HCT116 (cell line): ENCODE data around the gene HOXA1. TPM values are rescaled to one million over a fixed set of nuclear protein-coding genes. Genes with fewer than 3 reads are reported as not detected.

Source experiments
- ATAC-seq: fragments of 200-7000 bp; cut with Tn5 transposase; 2 replicates; pipeline ENCODE4 v1.9.1; 2020; ENCODE audit warnings: mild to moderate bottlenecking, moderate library complexity
- BruUV-seq: library from RNA; stranded (reverse); fragments of 400-500 nt; replicated peaks from 2 replicates; lab custom pipeline; 2021; lab: Mats Ljungman, UMichigan
- CTCF ChIA-PET: fragments of 300-600 bp; sonication (Branson Sonifier 250); formaldehyde crosslinking; loops from one replicate; lab custom pipeline; 2021; ENCODE audit warnings: antibody characterized with exemption; lab: Charles Lee
- POLR2A ChIA-PET: fragments of 300-600, 350-600 bp; sonication (Branson Sonifier 250); formaldehyde crosslinking; loops from one replicate; lab custom pipeline; 2021; ENCODE audit warnings: antibody characterized with exemption; lab: Charles Lee
- RAD21 ChIA-PET, 2 experiments: fragments of 300-600 bp; sonication (Branson Sonifier 250); formaldehyde crosslinking; loops; one replicate each; lab custom pipeline; 2023; ENCODE audit warnings: low total read pairs in 2 of 2; ENCODE audit not compliant: uncharacterized antibody in 2 of 2, unreplicated experiment in 2 of 2, low non-redundant PET in 1 of 2; lab: Charles Lee
- DNase-seq: peaks from one replicate; pipeline ENCODE4 v3.0.0-alpha.2; 2010; ENCODE audit warnings: low read depth, low spot score
- H2AFZ ChIP-seq: fragments of 200-600 bp; shearing (Covaris generic), sonication (generic); 2 replicates; pipeline ENCODE4 v1.6.1; 2017; ENCODE audit warnings: low read depth, mixed run types, mixed read lengths, antibody characterized with exemption, low read length; ENCODE audit not compliant: poor library complexity, severe bottlenecking
- H3K27ac ChIP-seq: 2 replicates; pipeline ENCODE4 v1.5.1; 2012; ENCODE audit warnings: low read depth, low read length
- H3K27me3 ChIP-seq: fragments of 200-600 bp; sonication (generic); 2 replicates; pipeline ENCODE4 v1.6.1; 2016; ENCODE audit warnings: mixed run types, low read length, mixed read lengths; ENCODE audit not compliant: insufficient read depth
- H3K36me3 ChIP-seq, 2 experiments: fragments of 200-500 bp in 1 of 2; fragments of 200-600 bp in 1 of 2; sonication (Bioruptor generic) in 1 of 2; sonication (generic) in 1 of 2; 2 replicates each; pipeline versions ENCODE4 v1.5.1 to v1.6.1; 2014 to 2016; ENCODE audit warnings: low read length in 2 of 2, inconsistent platforms in 1 of 2, mixed read lengths in 1 of 2, mixed run types in 1 of 2; ENCODE audit not compliant: insufficient read depth in 2 of 2, control insufficient read depth in 1 of 2
- H3K4me1 ChIP-seq, 2 experiments: fragments of 200-600 bp in 1 of 2; sonication (generic) in 1 of 2; 2 replicates each; pipeline versions ENCODE4 v1.5.1 to v1.6.1; 2012 to 2017; ENCODE audit warnings: low read length in 2 of 2, inconsistent platforms in 1 of 2, mild to moderate bottlenecking in 1 of 2, mixed read lengths in 1 of 2, mixed run types in 1 of 2, moderate library complexity in 1 of 2; ENCODE audit not compliant: insufficient read depth in 2 of 2, control insufficient read depth in 1 of 2
- H3K4me2 ChIP-seq: fragments of 200-600 bp; sonication (generic); 2 replicates; pipeline ENCODE4 v1.6.1; 2017; ENCODE audit warnings: mixed run types, low read length, mixed read lengths
- H3K4me3 ChIP-seq, 2 experiments: fragments of 200-600 bp in 1 of 2; sonication (generic) in 1 of 2; replicated peaks in 1 of 2; 2 replicates each; pipeline ENCODE4 v1.5.1; 2011 to 2016; ENCODE audit warnings: low read length in 2 of 2, control low read depth in 1 of 2, low read depth in 1 of 2, mild to moderate bottlenecking in 1 of 2, mixed read lengths in 1 of 2, mixed run types in 1 of 2
- H3K79me2 ChIP-seq: fragments of 200-600 bp; sonication (generic); 2 replicates; pipeline ENCODE4 v1.6.1; 2017; ENCODE audit warnings: mild to moderate bottlenecking, mixed run types, low read length, moderate library complexity, mixed read lengths; ENCODE audit not compliant: insufficient read depth
- H3K9ac ChIP-seq: fragments of 200-600 bp; sonication (generic); 2 replicates; pipeline ENCODE4 v1.6.1; 2016; ENCODE audit warnings: low read length, mixed read lengths
- H3K9me2 ChIP-seq: fragments of 200-600 bp; sonication (generic), shearing (Covaris generic); 2 replicates; pipeline ENCODE4 v1.6.1; 2017; ENCODE audit warnings: mixed run types, mild to moderate bottlenecking, moderate library complexity; ENCODE audit not compliant: insufficient read depth
- H3K9me3 ChIP-seq, 2 experiments: fragments of 200-500 bp in 1 of 2; fragments of 200-600 bp in 1 of 2; sonication (Bioruptor generic) in 1 of 2; sonication (generic) in 1 of 2; 2 replicates each; pipeline ENCODE4 v1.6.1; 2014 to 2017; ENCODE audit warnings: low read length in 2 of 2, mixed read lengths in 2 of 2, inconsistent platforms in 1 of 2, low read depth in 1 of 2, mild to moderate bottlenecking in 1 of 2, mixed run types in 1 of 2, moderate library complexity in 1 of 2; ENCODE audit not compliant: control insufficient read depth in 1 of 2, insufficient read depth in 1 of 2
- H4K20me1 ChIP-seq: fragments of 200-600 bp; sonication (generic), shearing (Covaris generic); 2 replicates; pipeline ENCODE4 v1.6.1; 2017; ENCODE audit warnings: mixed run types, mild to moderate bottlenecking, moderate library complexity; ENCODE audit not compliant: insufficient read depth
- CBX3 ChIP-seq: IDR thresholded peaks from 2 replicates; pipeline ENCODE4 v1.6.1; 2012; ENCODE audit warnings: low read depth
- CEBPB ChIP-seq: IDR thresholded peaks from 2 replicates; pipeline ENCODE4 v1.6.1; 2012; ENCODE audit warnings: low read depth
- ELF1 ChIP-seq: IDR thresholded peaks from 2 replicates; pipeline ENCODE4 v1.6.1; 2012; ENCODE audit warnings: low read depth, borderline replicate concordance
- EZH2 ChIP-seq: fragments of 200-600 bp; sonication (generic); IDR thresholded peaks from 2 replicates; pipeline ENCODE4 v1.6.1; 2017; ENCODE audit warnings: antibody characterized with exemption, mixed run types
- POLR2AphosphoS5 ChIP-seq: IDR thresholded peaks from 2 replicates; pipeline ENCODE4 v1.6.1; 2011; ENCODE audit warnings: mild to moderate bottlenecking, low read depth, low read length, moderate library complexity
- RAD21 ChIP-seq: IDR thresholded peaks from 2 replicates; pipeline ENCODE4 v1.6.1; 2012; ENCODE audit warnings: low read depth, mild to moderate bottlenecking
- SP1 ChIP-seq: IDR thresholded peaks from 2 replicates; pipeline ENCODE4 v1.6.1; 2012; ENCODE audit warnings: low read depth
- TCF7L2 ChIP-seq: IDR thresholded peaks from 2 replicates; pipeline ENCODE4 v1.7.0; 2011; ENCODE audit warnings: borderline replicate concordance, inconsistent platforms; ENCODE audit not compliant: insufficient read depth, insufficient read length; ENCODE audit errors: extremely low read depth
- YY1 ChIP-seq: IDR thresholded peaks from 2 replicates; pipeline ENCODE4 v1.6.1; 2011; ENCODE audit warnings: low read length, low read depth, moderate library complexity, mild to moderate bottlenecking; ENCODE audit not compliant: insufficient replicate concordance; ENCODE audit errors: extremely low read depth
- ZFX ChIP-seq: fragments of 450-650 bp; IDR thresholded peaks from 2 replicates; pipeline ENCODE4 v1.6.1; 2017
- ZNF274 ChIP-seq: fragments of 200-500 bp; sonication (Bioruptor generic); IDR thresholded peaks from 2 replicates; pipeline ENCODE4 v1.6.1; 2014; ENCODE audit warnings: mild to moderate bottlenecking, low read depth, low read length, inconsistent platforms
- intact Hi-C: fragments of 100-400 bp; cut with micrococcal nuclease; formaldehyde crosslinking; loops from 2 replicates; pipeline ENCODE4 v1.10.0; 2022
- total RNA-seq: library from RNA; stranded (reverse); gene quantifications from one replicate; pipeline ENCODE4 v1.2.1, GENCODE V29; 2021; ENCODE audit not compliant: unreplicated experiment
- TF ChIP-seq, protein P1 (sequence below): IDR thresholded peaks from 2 replicates; pipeline ENCODE4 v1.6.1; 2012
- TF ChIP-seq, protein P2 (sequence below): IDR thresholded peaks from 2 replicates; pipeline ENCODE4 v1.6.1; 2012; ENCODE audit warnings: low read depth
- TF ChIP-seq, protein P3 (sequence below): IDR thresholded peaks from 2 replicates; pipeline ENCODE4 v1.6.1; 2012

The HOXA1 gene
- total RNA-seq, 1 experiment from 2014 or later: 2.8 TPM

DNA sequence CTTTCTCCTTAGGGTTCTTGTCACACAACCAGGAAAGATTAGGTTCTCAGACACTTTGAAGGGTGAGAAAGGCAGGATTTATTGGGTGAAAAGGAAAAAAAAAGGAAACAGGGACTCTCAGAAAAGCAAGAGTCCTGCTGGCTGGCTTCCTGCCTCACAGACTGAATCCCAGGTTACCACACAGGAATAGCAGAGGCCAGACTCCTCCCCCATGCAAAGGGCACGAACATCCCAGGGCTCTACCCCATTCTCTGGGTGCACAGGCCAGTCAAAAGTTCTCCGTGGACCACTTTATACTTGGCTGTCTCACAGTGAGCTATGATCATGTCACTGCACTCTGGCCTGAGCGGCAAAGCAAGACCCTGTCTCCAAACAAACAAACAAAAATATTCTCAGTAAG is 42.6 kb downstream of the HOXA1 start:
- Histone ChIP-seq H3K4me2 (peak overlapping the region; percentile 39; the same call in 1 of the 2 replicates), H3K27ac (no peak overlapping the region), H3K36me3 (no peaks in the 10 kb centered on the region), H3K27me3 (no peaks in the 10 kb centered on the region), H3K4me3 (no peak overlapping the region)
- BruUV-seq: no TSS peak
- POLR2A ChIA-PET: no interaction called here
- TF ChIP-seq EZH2 (no peak), ZFX (no peak), RAD21 (no peak), ELF1 (no peak), TCF7L2 (no peak), SP1 (no peak), YY1 (no peak)
- TF ChIP-seq, protein P1, sequence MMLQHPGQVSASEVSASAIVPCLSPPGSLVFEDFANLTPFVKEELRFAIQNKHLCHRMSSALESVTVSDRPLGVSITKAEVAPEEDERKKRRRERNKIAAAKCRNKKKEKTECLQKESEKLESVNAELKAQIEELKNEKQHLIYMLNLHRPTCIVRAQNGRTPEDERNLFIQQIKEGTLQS: no peak
- TF ChIP-seq, all 23 proteins: peak for 0
- peaks cover 7 to 10% of the 10 kb centered on the region in 2 experiments; a peak in 3 of 4 replicates for H3K4me1 ChIP-seq
- ATAC-seq: peak; percentile 82
- no peak for DNase-seq
- CTCF ChIA-PET: no interaction called here
- intact Hi-C loops: no loop called here
- H3K79me2 ChIP-seq: no peaks in the 10 kb centered on the region
- H3K9ac ChIP-seq: no peak overlapping the region
- H2AFZ ChIP-seq: peak overlapping the region; percentile 91
- H3K9me2 ChIP-seq: no peaks in the 10 kb centered on the region
- no peaks in the 10 kb centered on the region for H4K20me1 ChIP-seq
- no peaks in the 10 kb centered on the region for H3K9me3 ChIP-seq
- RAD21 ChIA-PET: no interaction called here

DNA sequence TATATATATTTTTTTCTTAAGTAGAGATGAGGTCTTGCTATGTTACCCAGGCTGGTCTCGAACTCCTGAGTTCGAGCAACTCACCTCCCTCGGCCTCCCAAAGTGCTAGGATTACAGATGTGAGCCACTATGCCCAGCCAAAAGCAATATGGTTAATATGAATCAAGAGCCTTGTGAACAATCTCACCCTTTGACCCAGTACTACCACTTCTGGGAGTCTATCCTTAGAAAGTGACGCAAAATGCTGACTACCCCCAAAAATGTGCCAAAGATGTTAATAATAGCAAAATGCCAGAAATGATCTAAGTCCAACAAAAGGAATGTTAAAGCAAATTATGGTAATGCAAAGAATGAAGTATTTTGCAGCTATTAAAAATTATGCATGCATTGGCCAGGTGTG is 44.3 kb downstream of the HOXA1 start:
- TF ChIP-seq, protein P2, sequence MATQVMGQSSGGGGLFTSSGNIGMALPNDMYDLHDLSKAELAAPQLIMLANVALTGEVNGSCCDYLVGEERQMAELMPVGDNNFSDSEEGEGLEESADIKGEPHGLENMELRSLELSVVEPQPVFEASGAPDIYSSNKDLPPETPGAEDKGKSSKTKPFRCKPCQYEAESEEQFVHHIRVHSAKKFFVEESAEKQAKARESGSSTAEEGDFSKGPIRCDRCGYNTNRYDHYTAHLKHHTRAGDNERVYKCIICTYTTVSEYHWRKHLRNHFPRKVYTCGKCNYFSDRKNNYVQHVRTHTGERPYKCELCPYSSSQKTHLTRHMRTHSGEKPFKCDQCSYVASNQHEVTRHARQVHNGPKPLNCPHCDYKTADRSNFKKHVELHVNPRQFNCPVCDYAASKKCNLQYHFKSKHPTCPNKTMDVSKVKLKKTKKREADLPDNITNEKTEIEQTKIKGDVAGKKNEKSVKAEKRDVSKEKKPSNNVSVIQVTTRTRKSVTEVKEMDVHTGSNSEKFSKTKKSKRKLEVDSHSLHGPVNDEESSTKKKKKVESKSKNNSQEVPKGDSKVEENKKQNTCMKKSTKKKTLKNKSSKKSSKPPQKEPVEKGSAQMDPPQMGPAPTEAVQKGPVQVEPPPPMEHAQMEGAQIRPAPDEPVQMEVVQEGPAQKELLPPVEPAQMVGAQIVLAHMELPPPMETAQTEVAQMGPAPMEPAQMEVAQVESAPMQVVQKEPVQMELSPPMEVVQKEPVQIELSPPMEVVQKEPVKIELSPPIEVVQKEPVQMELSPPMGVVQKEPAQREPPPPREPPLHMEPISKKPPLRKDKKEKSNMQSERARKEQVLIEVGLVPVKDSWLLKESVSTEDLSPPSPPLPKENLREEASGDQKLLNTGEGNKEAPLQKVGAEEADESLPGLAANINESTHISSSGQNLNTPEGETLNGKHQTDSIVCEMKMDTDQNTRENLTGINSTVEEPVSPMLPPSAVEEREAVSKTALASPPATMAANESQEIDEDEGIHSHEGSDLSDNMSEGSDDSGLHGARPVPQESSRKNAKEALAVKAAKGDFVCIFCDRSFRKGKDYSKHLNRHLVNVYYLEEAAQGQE: no peak
- TF ChIP-seq, protein P1: no peak
- TF ChIP-seq TCF7L2 (no peak), SP1 (no peak), YY1 (no peak), POLR2AphosphoS5 (no peak), ZFX (no peak), RAD21 (no peak), CEBPB (no peak), CBX3 (no peak), ELF1 (no peak), EZH2 (no peak), ZNF274 (no peak)
- TF ChIP-seq, protein P3, sequence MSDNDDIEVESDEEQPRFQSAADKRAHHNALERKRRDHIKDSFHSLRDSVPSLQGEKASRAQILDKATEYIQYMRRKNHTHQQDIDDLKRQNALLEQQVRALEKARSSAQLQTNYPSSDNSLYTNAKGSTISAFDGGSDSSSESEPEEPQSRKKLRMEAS: no peak
- no peak for ATAC-seq
- POLR2A ChIA-PET: no interaction called here
- no peak overlapping the region for H3K4me2 ChIP-seq
- no peaks in the 10 kb centered on the region for H3K9me2 ChIP-seq
- BruUV-seq: no TSS peak
- H2AFZ ChIP-seq: no peak overlapping the region
- H3K36me3 ChIP-seq: no peaks in the 10 kb centered on the region
- H3K4me3 ChIP-seq: no peak overlapping the region
- RAD21 ChIA-PET: no interaction called here
- intact Hi-C loops: no loop called here
- H3K9ac ChIP-seq: no peak overlapping the region
- peaks cover 10 to 23% of the 10 kb centered on the region in 2 experiments; a peak in 3 of 4 replicates for H3K4me1 ChIP-seq
- H3K27me3 ChIP-seq: no peaks in the 10 kb centered on the region
- DNase-seq: no peak
- no peak overlapping the region for H3K27ac ChIP-seq
- CTCF ChIA-PET: no interaction called here
- no peaks in the 10 kb centered on the region for H3K9me3 ChIP-seq
- no peaks in the 10 kb centered on the region for H3K79me2 ChIP-seq
- no peaks in the 10 kb centered on the region for H4K20me1 ChIP-seq
